Ovary (tissue), 3 donors: Measurements from ENCODE around the gene PLEKHH3.

ENCODE experiments used
- CTCF ChIP-seq, 3 donors: fragments of 450-650 bp in 2 of 3; fragments of 200-600 bp in 1 of 3; IDR thresholded peaks; one replicate each; pipeline versions ENCODE4 v1.5.1 to v1.8.0; 2016 to 2022; ENCODE audit warnings: antibody characterized with exemption in 3 of 3, mild to moderate bottlenecking in 1 of 3
- POLR2A ChIP-seq: fragments of 450-650 bp; IDR thresholded peaks from one replicate; pipeline ENCODE4 v1.6.1; 2017; ENCODE audit warnings: antibody characterized with exemption, mild to moderate bottlenecking, moderate library complexity
- donor health status: DM: no; HTN: no; CAD: no.

GRCh38 chr17:42670789-42671657 lies 5.8 kb downstream of the PLEKHH3 start:
- TF ChIP-seq CTCF (IDR thresholded peaks at IDR 0.05) (no peak), POLR2A (no peak)
